Measurements from ENCODE around the gene NUDT4. TPM values are rescaled to one million over a fixed set of nuclear protein-coding genes. Genes with fewer than 3 reads are reported as not detected.

Gene NUDT4
- 30.4 TPM for polyA plus RNA-seq (2012; ENCODE audit: low read depth, missing spikeins)

DNA sequence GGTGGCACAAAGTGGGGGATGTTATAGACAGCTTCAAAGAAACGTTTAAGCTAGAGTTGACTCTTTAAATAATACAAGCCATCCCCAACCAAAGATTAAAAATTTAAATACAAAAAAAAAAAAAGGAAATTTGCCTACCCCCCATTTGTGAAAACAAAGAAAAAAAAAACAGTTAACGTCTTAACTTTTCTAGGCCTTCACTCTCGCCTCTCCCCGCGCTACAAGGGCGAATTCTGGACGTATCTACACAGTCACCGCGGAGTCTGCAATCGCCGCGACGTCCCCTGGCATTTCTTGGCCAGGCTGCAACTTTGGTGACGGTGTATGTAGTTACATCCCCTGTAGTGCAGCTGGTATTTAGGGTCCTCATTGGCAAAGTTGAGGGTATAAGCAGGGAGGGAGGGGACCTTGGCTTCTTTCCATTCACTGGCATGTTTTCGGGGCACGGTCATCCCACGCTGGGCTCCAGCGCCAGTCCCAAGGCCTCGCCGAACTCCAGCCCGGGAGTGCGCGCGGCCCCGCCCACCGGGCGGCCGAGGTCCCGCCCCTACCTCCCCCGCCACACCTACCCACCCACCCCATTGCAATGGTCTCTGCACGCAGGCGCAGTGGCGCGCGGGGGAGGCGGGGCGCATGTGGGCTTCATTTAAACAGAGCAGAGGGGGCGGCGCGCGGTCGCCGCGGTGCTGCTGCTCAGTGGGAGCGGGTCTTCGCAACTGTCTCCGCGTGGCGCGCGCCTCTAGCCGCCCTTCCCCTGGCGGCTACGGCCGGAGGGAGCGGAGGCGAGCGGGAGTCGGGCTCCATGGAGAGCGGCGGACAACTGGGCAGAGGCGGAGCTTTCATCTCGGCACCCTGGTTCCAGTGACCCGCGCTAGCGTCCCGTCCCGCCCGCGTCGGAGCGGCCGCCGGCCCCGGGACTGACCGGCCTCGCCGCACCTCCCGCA lies at the start of gene NUDT4:
Gene NUDT4, plus strand, starts transcription at position 674 of the 944 bp plus-strand sequence. CDS start 398 bp downstream, outside the sequence.
- no peak for TF ChIP-seq SPI1 (IDR thresholded peaks at IDR 0.05; ENCODE audit: low read depth, low read length)
- peak; percentile 50; the same call in 1 of the 2 replicates for TF ChIP-seq TAF1 (IDR thresholded peaks at IDR 0.05; ENCODE audit: low read depth, low read length)
- TF ChIP-seq POLR2AphosphoS5 (IDR thresholded peaks at IDR 0.05; ENCODE audit: low read depth, low read length) = peak; percentile 76
- TF ChIP-seq POU2F2 (IDR thresholded peaks at IDR 0.05; ENCODE audit: low read depth, low read length) = no peak
- no peak for TF ChIP-seq PAX5 (IDR thresholded peaks at IDR 0.05; ENCODE audit: insufficient read depth, low read length, severe bottlenecking)
- TF ChIP-seq POLR2A (IDR thresholded peaks at IDR 0.05; ENCODE audit: low read depth, low read length) = peak; percentile 60
- DNase-seq (ENCODE audit: insufficient read length, low spot score) = peak; percentile 87
- FAIRE-seq = peak; percentile 99

DNA sequence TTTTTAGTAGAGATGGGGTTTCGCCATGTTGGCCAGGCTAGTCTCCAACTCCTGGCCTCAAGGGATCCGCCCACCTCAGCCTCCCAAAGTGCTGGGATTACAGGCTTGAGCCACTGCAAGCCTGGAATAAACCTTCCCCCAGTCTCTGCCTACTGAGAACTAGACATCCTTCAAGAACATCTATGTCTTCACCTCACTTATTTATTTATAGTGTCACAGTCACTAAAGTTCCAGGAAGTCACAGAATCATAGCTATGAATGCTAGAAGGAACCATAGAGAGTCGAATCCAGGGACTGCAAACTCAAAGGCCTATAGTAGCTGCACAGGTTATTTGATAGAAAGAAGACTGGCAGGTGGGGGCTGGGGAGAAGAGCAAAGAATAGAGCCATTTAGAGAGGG lies 44.7 kb upstream of the NUDT4 start:
- DNase-seq (ENCODE audit: insufficient read length, low spot score) (no peak), FAIRE-seq (no peak)
- TF ChIP-seq POLR2A (IDR thresholded peaks at IDR 0.05; ENCODE audit: low read depth, low read length) (no peak), POU2F2 (IDR thresholded peaks at IDR 0.05; ENCODE audit: low read depth, low read length) (no peak), TAF1 (IDR thresholded peaks at IDR 0.05; ENCODE audit: low read depth, low read length) (no peak), SPI1 (IDR thresholded peaks at IDR 0.05; ENCODE audit: low read depth, low read length) (no peak), PAX5 (IDR thresholded peaks at IDR 0.05; ENCODE audit: insufficient read depth, low read length, severe bottlenecking) (no peak), POLR2AphosphoS5 (IDR thresholded peaks at IDR 0.05; ENCODE audit: low read depth, low read length) (no peak)

DNA sequence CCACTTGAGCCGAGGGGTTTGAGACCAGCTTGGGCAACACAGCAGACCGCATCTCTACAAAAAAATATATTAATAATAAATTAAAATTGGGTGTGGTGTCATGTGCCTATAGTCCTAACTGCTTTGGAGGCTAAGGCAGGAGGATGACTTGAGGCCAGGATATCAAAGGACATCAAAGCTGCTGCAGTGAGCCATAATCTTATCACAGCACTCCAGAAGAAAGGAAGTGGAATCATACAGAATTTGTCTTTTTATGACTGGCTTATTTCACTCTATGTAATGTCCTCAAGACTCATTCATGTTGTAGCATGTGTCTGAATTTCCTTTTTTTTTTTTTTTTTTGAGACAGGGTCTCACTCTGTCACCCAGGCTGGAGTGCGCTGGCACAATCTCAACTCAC lies 43.9 kb upstream of the NUDT4 start:
- no peak for DNase-seq (ENCODE audit: insufficient read length, low spot score)
- FAIRE-seq = no peak
- no peak for TF ChIP-seq POU2F2 (IDR thresholded peaks at IDR 0.05; ENCODE audit: low read depth, low read length)
- no peak for TF ChIP-seq POLR2A (IDR thresholded peaks at IDR 0.05; ENCODE audit: low read depth, low read length)
- no peak for TF ChIP-seq PAX5 (IDR thresholded peaks at IDR 0.05; ENCODE audit: insufficient read depth, low read length, severe bottlenecking)
- no peak for TF ChIP-seq POLR2AphosphoS5 (IDR thresholded peaks at IDR 0.05; ENCODE audit: low read depth, low read length)
- TF ChIP-seq TAF1 (IDR thresholded peaks at IDR 0.05; ENCODE audit: low read depth, low read length) = no peak
- no peak for TF ChIP-seq SPI1 (IDR thresholded peaks at IDR 0.05; ENCODE audit: low read depth, low read length)

DNA sequence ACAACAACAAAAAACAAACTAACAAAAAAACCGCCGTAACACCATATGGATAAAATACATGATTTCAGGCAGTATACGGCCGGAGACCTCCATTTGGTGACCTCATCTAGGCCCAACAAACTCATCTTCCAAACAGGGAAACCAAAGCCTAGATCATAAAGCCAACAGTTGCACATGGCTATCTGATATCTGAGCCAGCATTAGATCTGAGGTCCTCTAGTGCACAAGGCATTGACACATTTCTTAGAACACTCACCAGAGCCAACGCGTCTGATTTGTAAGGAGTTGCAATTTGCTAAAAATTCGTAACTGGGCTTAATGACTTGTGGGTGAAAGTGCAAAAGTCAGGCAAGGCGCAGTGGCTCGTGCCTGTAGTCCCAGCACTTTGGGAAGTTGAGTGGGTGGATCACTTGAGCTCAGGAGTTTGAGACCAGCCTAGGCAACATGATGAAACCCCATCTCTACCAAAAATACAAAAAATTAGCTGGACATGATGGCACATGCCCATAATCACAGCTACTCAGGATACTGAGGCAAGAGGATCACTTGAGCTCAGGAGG lies 42.0 kb upstream of the NUDT4 start:
- DNase-seq (ENCODE audit: insufficient read length, low spot score) (no peak), FAIRE-seq (no peak)
- TF ChIP-seq PAX5 (IDR thresholded peaks at IDR 0.05; ENCODE audit: insufficient read depth, low read length, severe bottlenecking) = no peak
- no peak for TF ChIP-seq POLR2A (IDR thresholded peaks at IDR 0.05; ENCODE audit: low read depth, low read length)
- no peak for TF ChIP-seq TAF1 (IDR thresholded peaks at IDR 0.05; ENCODE audit: low read depth, low read length)
- no peak for TF ChIP-seq SPI1 (IDR thresholded peaks at IDR 0.05; ENCODE audit: low read depth, low read length)
- TF ChIP-seq POLR2AphosphoS5 (IDR thresholded peaks at IDR 0.05; ENCODE audit: low read depth, low read length) = no peak
- TF ChIP-seq POU2F2 (IDR thresholded peaks at IDR 0.05; ENCODE audit: low read depth, low read length) = no peak

DNA sequence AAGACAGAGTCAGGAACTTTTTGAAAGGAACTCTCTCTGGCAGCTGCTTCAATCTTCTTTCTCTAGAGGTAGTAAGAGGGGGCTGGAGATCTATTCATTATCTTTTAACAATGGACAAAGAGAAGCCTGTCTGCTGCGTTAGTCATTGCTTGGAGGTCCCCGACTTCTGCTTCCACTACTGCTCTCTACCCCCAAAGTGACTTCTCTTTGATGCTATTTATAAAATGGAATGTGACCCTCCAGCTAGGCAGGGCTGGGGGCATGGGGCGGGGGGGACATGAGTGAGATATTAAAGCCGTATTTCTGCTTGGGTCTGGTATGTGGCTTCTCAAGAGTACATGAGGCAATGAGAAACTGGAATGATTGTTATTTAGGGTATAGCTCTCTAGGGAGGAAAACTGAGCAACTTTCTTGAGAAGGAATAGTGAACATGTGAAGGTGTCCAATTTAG lies 41.4 kb upstream of the NUDT4 start:
- TF ChIP-seq POU2F2 (IDR thresholded peaks at IDR 0.05; ENCODE audit: low read depth, low read length) (no peak), PAX5 (IDR thresholded peaks at IDR 0.05; ENCODE audit: insufficient read depth, low read length, severe bottlenecking) (no peak), SPI1 (IDR thresholded peaks at IDR 0.05; ENCODE audit: low read depth, low read length) (no peak), POLR2A (IDR thresholded peaks at IDR 0.05; ENCODE audit: low read depth, low read length) (no peak), TAF1 (IDR thresholded peaks at IDR 0.05; ENCODE audit: low read depth, low read length) (no peak), POLR2AphosphoS5 (IDR thresholded peaks at IDR 0.05; ENCODE audit: low read depth, low read length) (no peak)
- DNase-seq (ENCODE audit: insufficient read length, low spot score) (no peak), FAIRE-seq (no peak)

DNA sequence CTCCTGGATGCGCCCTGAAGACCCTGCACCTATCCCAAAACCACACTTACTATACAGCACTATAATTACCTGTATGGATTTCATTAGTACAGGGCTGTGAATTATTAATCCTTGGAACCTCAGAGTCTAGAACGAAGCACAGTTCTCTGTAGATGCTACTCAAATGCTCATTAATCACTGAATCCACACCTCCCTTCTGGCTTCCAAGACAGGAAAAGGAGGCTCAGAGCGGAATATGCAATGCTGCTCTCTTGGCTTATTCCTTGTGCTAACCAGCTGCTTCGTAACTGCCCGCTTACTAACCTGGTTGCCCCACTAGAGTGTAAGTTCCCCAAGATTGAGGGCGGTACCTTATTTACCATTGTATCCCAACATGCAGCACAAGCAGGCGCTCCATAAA lies 39.1 kb upstream of the NUDT4 start:
- no peak for FAIRE-seq
- DNase-seq (ENCODE audit: insufficient read length, low spot score) = no peak

DNA sequence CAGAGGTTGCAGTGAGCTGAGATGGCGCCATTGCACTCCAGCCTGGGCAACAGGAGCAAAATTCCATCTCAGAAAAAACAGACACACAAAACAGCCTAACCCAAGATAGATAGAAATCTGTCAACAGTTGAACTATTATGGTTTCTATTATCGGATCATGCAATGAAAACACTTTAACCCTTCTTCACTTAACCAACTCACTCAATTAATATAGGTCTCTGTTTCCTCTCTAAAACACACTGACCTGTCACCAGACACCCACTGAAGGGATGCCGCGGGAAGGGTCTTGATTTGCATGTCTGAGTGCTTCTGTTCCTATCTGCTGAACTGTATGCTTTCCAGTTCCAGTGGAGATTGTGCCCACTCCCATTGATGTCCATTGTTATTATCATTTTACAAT lies 38.0 kb upstream of the NUDT4 start:
- TF ChIP-seq POLR2A (IDR thresholded peaks at IDR 0.05; ENCODE audit: low read depth, low read length) (no peak), POLR2AphosphoS5 (IDR thresholded peaks at IDR 0.05; ENCODE audit: low read depth, low read length) (no peak), POU2F2 (IDR thresholded peaks at IDR 0.05; ENCODE audit: low read depth, low read length) (no peak), PAX5 (IDR thresholded peaks at IDR 0.05; ENCODE audit: insufficient read depth, low read length, severe bottlenecking) (no peak), TAF1 (IDR thresholded peaks at IDR 0.05; ENCODE audit: low read depth, low read length) (no peak)
- DNase-seq (ENCODE audit: insufficient read length, low spot score) (no peak), FAIRE-seq (no peak)

More for the DNA sequence above, 39.1 kb upstream of the NUDT4 start:
- TF ChIP-seq POLR2A (IDR thresholded peaks at IDR 0.05; ENCODE audit: low read depth, low read length) (no peak), POLR2AphosphoS5 (IDR thresholded peaks at IDR 0.05; ENCODE audit: low read depth, low read length) (no peak), PAX5 (IDR thresholded peaks at IDR 0.05; ENCODE audit: insufficient read depth, low read length, severe bottlenecking) (no peak), TAF1 (IDR thresholded peaks at IDR 0.05; ENCODE audit: low read depth, low read length) (no peak), POU2F2 (IDR thresholded peaks at IDR 0.05; ENCODE audit: low read depth, low read length) (no peak), SPI1 (IDR thresholded peaks at IDR 0.05; ENCODE audit: low read depth, low read length) (no peak)

DNA sequence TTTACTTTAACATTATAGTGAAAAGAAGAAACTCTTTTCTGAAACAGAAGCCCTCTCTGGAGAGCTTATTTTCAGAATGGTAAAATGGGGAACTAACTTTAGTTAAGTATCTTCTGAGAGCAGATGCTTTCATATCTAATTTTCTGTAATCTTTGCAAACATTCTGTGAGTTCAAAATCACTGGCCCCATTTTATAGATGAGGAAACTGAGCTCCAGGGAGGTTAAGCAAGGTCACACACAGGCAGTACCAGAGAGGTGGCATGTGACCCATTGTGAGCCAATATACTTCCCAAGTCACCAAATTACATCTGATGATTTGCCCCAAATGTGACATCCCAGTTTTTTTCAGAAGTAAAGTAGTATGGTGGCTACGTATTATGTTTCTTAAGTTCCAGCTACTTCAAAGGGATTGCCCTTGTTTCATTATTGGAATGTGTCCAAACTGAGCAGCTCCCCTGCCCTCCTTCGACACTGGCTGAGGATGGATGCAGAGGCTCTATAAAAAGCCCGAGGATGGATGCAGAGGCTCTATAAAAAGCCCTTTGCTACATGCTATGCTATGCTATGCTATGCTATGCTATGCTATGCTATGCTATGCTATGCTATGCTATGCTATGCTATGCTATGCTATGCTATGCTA lies 36.2 kb upstream of the NUDT4 start:
- DNase-seq (ENCODE audit: insufficient read length, low spot score) (no peak), FAIRE-seq (no peak)

More for the DNA sequence above, 36.2 kb upstream of the NUDT4 start:
- TF ChIP-seq SPI1 (IDR thresholded peaks at IDR 0.05; ENCODE audit: low read depth, low read length) = no peak
- TF ChIP-seq POLR2A (IDR thresholded peaks at IDR 0.05; ENCODE audit: low read depth, low read length) = no peak
- TF ChIP-seq PAX5 (IDR thresholded peaks at IDR 0.05; ENCODE audit: insufficient read depth, low read length, severe bottlenecking) = no peak
- no peak for TF ChIP-seq POU2F2 (IDR thresholded peaks at IDR 0.05; ENCODE audit: low read depth, low read length)
- TF ChIP-seq TAF1 (IDR thresholded peaks at IDR 0.05; ENCODE audit: low read depth, low read length) = no peak
- no peak for TF ChIP-seq POLR2AphosphoS5 (IDR thresholded peaks at IDR 0.05; ENCODE audit: low read depth, low read length)

Data from GM12891 (cell line).